Activated CD4-positive, alpha-beta T cell treated with anti-CD3 and anti-CD28 coated beads, Interleukin-2, amount 50 U/mL, for 16 hours (primary cell): ENCODE results near the gene PCCA.
A peak's percentile ranks its signal among the peaks of the same experiment; 100 is the strongest.
"Not testable (repeated sequence)": the region's sequence is repeated elsewhere in the genome, so short reads cannot be mapped to it uniquely, and the experiment has no call there.

Experiments
- DNase-seq: peaks from one replicate; pipeline ENCODE4 v3.0.0-alpha.2; 2020

PCCA gene

DNA sequence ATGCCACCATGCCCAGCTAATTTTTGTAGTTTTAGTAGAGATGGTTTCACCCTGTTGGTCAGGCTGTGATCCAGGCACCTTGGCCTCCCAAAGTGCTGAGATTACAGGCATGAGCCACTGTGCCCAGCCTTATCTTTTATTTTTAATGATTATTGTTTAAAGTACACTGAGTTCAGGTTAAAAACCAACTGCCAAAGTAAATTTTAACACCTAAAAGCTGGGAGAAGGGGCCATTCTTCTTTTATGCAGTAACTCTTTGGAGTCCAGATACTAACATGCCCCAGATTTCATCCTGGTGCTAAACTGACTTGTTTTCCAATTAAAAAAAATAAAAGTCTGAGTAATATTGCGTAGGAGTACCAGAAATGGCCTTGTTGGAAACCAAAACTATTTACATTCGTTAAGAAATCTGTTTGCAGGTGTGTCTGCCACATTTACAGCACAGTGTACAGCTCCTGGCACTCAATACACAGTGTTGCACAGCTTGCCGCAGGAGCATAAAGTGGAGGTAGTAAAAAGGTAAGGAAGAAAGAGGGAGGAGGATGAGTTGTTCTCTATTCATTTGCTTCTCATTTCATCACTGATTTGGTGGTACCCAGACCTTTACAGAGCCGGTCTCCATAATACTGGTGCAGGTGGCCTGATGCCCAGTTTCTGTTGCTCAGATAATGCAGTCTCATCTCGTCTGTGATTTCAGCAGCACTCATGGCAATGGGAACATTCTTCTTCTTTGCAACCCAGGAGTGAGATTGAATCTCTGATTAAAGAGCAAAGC, 108.9 kb downstream of the PCCA start:
- DNase-seq: no peak

DNA sequence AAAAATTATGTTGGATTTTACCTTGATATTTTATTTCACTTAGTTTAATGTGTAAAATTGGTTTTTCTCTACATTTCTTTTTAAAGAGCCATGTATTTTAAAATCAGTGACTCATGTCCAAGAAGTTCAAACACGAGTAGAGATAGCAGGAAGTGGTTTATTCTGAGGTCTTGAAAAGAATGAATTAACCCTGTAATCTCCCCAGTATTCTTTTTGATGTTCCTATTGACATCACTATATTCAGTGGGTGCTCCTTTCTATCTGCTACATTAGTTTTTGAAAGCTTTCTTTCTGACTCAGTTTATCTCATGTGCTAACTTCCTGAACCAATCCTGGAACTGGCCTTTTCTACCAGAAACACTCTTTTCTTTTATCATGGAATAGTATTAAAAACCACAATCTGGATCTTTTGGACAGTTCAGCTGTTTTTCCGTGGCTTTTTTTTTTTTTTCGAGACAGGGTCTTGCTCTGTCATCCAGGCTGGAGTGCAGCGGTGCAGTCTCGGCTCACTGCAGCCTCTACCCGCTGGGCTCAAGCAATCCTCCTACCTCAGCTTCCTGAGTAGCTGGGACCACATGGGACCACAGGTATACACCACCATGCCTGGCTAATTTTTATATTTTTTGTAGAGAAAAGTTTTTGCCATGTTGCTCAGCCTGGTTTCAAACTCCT, 114.9 kb downstream of the PCCA start:
- DNase-seq: peak; percentile 62

DNA sequence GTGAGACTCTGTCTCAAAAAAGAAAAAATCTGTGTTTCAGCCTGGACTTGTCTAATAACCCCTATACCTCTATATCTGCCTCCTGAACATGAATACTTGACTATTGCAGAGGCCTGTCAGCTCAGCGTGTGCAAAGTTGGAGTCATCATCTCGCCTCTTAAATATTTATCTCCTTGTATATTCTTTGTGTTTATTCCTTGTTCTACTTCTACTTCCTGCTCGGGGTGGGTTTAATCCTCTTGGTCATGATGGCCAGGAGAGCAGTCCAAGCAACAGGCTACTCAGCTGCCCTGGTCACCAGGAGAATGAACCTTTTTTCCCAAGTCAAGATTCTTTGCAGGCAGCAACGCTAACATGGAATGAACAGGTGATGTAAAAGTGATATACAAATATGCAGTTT, 119.1 kb downstream of the PCCA start:
- no peak for DNase-seq

DNA sequence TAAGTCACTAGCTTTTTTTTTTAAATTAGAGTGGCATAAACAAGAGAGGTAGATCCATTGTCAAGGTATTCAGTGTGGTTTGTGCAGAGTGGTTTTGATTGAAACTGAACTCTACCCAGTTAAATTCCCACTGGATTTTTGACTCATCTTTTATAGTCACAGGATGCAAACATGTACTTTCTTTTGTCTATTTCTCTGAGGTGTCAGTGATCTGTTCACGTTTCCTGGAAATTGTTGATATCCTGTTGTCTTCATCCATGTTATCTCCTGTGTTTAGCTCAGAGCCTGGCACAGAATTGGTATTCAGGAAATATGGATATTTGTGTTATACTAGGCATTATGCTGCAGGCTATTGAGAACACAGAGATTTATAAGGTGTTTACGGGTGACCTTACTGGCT, 119.7 kb downstream of the PCCA start:
- DNase-seq: no peak

DNA sequence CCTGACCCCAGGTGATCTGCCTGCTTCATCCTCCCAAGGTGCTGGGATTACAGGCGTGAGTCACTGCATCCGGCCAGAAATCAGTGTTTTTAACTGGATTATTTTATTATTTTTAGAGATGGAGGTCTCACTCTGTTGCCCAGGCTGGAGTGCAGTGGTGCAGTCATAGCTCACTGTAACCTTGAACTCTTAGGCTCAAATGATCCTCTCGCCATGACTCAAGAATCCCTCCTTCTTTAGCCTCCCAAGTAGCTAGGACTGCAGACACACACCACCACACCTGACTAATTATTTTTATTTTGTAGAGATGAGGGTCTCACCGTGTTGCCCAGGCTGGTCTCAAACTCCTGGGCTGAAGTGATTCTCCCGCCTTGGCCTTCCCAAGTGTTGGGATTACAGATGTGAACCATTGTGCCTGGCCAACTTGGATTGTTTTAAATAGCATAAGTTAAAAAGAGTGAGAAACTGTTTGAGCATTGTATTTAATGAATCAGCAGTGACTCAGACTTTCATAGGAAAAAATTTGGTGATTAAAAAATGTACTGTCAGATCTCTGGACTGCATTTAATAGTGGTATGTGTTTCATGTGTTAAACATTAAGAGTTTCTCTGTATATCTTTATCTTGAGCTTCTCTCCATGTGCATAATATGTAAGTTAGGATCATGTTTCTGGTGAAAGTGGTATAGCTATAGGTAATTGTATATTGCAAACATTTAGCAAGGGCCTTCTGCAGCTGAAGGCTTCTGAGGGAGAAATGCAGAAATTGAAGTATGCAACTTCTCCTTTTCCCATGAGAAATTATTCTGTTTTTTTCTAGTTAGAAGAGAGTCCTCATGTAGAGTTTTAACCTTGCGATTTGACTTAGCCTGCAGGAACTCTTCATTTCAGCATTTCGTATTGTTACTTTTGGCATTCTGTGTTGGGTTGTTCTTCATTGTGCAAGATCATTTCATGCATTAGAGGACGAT, 121.2 kb downstream of the PCCA start:
- DNase-seq: no peak

DNA sequence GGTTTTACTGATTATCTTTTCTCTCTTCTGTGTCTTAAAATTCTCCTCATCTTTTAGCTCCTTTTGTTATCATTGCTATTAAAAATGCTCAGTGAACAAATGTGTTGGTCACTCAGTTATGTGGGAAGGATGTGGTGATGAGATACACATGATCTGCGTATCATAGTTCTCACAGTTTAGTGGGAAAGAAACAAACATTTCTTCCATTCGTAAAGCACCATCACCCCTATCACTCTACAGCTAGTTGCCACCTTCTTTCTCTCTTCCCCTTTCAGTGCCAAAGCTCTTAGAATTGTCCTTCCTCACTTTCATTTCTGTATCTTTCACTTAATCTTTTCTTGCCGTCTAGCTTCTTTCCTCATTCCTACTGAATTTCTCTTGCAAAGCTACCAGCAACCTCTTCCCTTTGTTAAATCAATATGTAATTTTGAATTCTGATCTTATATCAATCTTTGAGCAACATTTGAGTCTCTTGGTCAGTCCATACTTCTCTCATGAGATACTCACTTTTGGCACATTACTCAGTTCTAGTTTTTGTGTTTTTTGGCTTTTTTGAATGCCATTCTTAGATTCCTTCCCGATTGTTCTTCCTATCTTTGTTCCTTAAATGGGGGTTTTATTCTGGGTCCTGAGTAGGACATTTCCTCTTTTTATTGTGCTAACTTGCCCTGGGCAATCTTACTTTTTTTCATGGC, 122.3 kb downstream of the PCCA start:
- no peak for DNase-seq

DNA sequence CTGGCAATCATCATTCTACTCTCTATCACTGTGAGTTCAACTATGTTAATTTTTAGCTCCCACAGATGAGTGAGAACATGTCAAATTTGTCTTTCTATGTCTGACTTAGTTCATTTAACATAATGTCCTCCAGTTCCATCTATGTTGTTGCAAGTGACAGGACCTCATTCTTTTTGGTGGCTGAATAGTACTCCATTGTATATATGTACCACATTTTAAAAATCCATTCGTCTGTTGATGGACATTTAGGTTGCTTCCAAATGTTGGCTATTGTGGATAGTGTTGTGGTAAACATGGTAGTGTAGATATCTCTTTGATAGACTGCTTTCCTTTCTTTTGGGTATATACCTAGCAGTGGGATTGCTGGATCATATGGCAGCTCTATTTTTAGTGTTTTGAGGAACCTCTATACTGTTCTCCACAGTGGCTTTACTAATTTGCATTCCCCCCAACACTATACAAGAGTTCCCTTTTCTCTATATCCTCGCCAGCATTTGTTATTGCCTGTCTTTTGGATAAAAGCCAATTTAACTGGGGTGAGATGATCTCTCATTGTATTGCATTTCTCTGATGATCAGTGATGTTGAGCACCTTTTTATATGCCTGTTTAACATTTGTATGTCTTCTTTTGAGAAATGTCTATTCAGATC, 124.1 kb downstream of the PCCA start:
- DNase-seq: no peak

DNA sequence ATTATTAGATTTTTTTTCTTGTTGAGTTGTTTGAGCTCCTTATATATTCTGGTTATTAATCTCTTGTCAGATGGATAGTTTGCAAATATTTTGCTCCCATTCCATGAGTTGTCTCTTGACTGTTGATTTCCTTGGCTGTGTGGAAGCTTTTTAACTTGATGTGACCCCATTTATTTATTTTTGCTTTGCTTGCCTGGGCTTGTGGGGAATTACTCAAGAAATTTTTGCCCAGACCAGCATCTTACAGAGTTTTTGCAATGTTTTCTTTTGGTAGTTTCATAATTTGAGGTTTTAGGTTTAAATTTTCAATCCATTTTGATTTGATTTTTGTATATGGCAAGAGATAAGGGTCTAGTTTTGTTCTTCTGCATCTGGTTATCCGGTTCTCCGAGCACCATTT, 124.7 kb downstream of the PCCA start:
- DNase-seq: no peak

DNA sequence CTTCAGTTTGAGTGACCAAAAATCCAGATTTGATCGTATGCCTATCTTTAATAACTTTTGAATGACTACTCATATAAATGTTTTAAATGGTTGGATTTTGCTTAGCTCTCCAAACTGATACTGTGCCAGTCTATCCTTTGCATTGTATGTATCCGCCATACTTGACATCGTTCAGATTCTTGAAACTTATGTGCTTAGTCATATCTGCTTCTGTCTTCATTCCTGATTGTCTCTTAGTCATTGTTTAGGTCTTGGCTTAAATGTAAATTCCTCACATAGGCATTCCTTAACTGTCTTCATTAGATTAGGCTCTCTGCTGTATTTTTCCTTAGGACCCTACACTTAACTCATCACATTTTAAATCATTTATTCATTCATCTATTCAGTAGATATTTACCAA, 126.0 kb downstream of the PCCA start:
- no peak for DNase-seq

DNA sequence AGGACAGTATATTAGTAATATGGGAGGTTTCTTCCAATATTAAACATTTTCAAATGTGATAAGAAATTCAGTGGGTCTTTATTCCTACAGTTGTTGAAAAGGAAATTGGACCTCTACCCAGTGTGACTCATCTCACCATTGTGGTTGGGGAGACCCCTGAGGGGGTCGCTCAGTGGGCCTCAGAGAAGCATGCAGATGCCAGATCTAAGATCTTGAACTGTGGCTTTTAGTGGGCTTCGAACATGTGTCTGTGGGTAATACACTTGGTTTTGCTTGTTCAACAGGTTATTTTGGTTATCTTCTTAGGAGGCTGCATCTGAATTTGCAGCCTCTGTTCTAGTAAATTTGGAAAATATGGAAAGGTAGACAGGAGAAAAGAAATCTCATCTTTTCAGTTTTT, 132.3 kb downstream of the PCCA start:
- DNase-seq: no peak

DNA sequence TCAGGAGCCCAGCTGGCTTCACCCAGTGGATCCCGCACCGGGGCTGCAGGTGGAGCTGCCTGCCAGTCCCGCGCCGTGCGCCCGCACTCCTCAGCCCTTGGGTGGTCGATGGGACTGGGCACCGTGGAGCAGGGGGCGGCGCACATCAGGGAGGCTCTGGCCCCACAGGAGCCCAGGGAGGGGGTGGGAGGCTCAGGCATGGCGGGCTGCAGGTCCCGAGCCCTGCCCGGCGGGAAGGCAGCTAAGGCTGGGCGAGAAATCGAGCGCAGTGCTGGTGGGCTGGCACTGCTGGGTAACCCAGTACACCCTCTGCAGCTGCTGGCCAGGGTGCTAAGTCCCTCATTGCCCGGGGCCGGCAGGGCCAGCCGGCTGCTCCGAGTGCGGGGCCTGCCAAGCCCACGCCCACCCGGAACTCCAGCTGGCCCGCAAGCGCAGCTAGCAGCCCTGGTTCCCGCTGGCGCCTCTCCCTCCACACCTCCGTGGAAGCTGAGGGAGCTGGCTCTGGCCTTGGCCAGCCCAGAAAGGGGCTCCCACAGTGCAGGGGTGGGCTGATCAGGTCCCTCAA, 135.2 kb downstream of the PCCA start:
- not testable (repeated sequence) for DNase-seq

DNA sequence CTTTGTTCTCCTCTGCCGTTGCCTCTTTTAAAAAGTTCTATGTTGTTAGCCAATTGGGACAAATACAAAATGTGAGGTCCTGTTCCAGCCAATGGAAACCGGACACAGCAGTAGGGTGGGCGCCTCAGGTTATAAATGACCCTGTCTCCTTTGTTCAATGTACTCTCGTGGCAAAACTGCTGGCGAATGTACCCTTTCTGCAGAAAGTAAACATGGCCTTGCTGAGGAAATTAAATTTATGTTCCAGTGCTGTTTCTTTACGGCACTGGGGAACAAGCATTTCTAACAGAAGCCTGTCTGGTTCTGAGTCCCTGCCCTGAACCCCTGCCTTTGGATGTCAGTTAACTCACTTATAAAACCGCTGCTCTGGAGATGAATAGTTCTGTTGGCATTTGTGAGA, 140.7 kb downstream of the PCCA start:
- no peak for DNase-seq

DNA sequence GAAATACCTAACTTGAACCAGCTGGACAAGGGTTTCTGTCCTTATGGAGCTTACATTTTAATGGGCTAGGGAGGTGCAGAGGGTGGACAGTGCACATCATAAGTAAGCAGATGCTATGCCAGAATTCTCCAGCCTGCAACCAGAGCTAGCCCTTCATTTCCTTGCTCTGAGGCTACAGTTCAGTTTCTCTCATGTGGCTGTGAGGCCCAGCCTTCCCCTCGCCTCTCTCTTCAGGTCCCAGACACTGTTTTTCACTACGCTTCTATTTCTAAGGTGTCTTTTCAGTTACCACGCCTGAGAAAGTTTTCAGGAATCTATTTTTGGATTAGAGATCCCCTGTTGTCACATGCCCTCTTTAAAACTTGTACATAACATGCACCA, 141.9 kb downstream of the PCCA start:
- DNase-seq: no peak

DNA sequence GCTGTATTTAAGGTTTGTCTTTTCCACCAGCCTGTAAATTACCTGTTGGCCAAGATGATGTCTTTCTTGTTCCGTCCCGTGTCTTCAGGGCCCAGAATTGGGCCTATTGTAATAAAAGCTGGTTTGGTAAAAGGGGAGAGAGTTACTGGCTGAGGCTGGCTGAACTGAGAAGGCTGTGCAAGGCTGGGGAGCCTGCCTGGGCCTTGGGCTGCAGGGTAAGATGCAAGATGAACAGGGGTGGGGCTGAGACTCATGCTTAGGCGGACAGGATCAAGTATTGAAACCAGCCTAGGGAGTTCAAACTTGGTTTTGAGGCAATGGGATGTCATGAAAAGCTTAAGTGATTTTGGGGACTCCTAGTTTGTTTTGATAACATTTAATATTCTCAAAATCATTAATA, 142.3 kb downstream of the PCCA start:
- no peak for DNase-seq

DNA sequence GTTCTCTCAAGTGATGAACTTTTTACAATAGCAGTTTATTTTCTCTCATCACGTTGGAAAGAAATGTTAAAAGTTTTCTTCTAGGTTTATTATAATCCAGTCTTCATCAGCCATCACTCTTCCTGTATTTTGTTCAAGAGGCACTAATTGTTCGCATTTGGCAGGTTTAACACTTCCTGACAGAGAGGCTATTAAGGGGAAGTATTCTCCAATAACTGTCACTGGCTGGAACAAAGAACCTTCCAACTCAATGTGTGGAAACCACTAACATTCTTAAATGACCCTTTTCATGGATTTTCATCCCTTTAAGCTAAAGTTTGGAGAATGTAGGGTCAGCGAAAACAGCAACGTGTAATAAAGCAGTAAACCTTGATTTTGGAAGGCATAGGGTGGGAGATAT, 145.1 kb downstream of the PCCA start:
- no peak for DNase-seq

DNA sequence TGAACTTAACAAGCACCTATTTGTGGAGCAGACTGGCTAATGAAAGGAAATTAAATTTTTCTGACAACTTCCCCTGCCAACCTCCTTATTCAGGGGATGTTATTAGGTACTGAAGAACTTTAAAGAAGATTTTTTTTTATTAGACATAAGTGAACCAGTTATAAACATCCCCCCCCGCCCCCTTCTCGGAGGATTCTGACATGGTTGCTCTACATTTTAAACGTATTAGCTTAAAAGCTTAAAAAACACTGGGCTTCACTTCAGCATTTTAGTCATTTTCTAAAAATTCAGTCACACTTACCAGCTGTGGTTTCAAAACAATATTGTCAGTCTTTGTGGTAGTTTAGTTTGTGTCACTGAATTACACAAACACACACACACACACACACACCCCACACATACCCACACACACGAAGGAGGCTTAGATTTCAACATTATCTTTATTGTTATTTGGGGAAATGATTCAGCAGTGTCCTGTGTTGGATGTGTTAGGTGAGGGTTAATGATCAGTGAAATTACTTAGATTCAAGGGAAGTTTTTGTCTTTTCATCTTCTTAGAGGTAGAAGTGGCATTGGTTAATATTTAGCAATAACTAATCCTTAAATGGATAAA, 145.7 kb downstream of the PCCA start:
- DNase-seq: no peak

DNA sequence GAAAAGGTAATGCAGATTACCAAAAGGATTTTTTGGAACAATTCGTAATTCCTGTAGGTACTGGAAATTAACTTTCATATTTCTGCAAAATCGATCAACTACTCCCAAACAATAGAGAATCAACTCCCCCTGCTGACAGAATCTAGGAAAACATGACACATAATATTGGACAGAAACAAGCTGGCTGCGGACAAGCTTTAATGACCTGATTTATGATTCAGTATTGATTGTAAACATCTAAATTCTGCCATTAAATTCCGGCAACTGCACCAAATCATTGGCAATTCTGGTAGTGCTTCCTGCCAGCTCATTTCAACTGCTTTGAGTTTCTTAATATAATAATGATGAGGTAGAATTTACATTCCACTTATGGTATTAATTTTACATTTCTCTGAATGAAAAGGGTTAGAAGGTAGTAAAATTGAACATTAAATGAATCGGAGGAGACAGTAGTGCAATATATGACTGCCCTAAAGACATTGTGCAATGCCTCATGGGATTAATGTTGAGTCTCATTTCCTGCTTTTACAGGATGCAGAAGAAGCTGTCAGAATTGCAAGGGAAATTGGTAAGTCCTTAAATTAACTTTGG, 146.5 kb downstream of the PCCA start:
- peak; percentile 55 for DNase-seq

DNA sequence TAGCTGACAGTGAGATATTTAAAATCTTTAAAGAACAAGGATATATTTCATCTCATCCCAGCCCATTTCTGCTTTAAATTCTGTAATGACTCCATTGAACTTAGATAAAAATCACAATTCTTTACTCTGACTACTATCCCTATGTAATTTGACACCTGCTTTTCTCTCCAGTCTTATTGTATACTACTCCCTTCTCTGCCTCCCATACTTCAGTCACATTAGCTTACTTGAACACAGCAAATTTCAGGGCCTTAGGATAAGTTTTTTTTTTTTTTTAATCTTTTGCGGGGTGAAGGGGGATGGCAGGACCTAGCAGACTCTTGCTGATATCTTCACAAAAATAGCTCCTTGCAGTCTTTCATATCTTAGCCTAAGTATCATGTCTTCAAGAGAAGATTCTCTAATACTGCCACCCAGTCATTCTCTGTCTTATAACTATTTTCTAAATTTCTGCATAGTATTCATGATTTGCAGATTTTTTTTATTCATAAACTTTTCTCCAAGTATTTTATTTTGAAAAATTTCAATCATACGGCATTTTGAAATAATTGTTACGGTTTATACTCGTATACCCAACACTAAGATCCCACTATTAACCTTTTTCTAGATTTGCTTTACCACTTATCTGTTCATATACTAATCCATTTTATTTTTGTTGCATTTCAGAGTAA, 151.4 kb downstream of the PCCA start:
- no peak for DNase-seq

DNA sequence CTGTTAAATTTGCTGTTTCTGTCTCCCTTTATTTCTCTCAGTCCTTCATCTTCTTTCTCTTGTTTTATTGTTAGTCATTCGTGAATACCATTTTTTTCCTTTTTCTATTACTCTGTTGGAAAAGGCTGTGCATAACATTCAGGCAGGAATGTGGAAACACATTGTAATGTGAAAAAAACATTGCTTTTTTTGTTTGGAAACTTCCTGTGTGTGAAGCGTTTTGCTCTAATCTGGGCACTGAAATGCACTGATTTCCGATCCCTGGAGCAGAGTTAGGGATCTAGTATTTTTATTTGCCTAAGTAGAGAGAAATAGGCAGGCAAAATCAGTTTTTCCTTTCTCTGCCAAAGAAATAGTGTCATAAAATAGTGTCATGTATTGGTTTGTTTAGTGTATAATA, 155.5 kb downstream of the PCCA start:
- DNase-seq: no peak

DNA sequence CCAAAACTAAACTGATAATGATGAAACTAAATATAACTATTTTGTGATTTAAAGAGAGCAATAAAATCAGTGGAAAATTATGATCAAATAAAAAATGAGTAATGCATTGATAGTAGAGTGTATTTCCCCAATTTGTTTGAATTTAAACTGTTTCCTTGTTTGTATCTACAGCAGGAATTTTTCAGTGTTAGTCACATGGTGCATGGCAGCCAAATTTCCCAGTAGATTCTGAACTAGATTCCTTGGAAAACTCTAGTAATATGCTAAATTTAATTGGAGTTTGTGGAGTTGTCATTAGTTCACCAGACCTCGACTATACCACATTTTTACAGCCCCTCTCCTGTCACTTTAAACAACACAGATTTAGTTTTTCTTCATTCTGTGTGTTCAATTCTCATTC, 156.2 kb downstream of the PCCA start:
- DNase-seq: no peak

DNA sequence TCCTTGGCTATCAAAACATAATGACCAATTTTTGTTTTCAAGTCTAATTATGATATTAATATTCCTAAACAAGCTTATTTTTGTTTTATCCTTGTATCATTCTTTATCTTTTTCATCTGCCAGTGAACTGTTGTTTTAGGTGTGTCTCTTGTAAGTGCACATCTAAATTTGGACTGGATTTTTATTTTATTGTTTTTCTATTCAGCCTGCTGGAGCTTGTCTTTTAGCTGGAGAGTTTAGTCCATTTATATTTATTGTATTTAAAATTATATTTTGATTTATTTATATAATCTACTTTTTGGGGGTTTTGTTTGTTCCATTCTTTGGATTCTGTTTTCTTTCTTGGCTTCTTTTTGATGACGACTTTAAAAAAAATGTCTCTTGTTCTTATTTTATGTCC, 159.0 kb downstream of the PCCA start:
- DNase-seq: no peak
